Muscle of arm (tissue), 12 donors: ENCODE measurements around the gene NCKAP1. TPM values are rescaled to one million over a fixed set of nuclear protein-coding genes. Genes with fewer than 3 reads are reported as not detected.
A peak's percentile ranks its signal among the peaks of the same experiment; 100 is the strongest.

ENCODE experiments used
- DNase-seq: peaks from one replicate; pipeline ENCODE4 v3.0.0-alpha.2; 2013
- polyA plus RNA-seq, 12 donors: library from polyadenylated mRNA; unstranded; fragments of 120-200 nt; gene quantifications; one replicate each; pipeline ENCODE4 v1.2.1, GENCODE V29; 2013; ENCODE audit not compliant: insufficient read length in 12 of 12

Gene NCKAP1
- polyA plus RNA-seq, 12 donors, result 74.7 to 112 (median 103) TPM; not detected in 1

DNA sequence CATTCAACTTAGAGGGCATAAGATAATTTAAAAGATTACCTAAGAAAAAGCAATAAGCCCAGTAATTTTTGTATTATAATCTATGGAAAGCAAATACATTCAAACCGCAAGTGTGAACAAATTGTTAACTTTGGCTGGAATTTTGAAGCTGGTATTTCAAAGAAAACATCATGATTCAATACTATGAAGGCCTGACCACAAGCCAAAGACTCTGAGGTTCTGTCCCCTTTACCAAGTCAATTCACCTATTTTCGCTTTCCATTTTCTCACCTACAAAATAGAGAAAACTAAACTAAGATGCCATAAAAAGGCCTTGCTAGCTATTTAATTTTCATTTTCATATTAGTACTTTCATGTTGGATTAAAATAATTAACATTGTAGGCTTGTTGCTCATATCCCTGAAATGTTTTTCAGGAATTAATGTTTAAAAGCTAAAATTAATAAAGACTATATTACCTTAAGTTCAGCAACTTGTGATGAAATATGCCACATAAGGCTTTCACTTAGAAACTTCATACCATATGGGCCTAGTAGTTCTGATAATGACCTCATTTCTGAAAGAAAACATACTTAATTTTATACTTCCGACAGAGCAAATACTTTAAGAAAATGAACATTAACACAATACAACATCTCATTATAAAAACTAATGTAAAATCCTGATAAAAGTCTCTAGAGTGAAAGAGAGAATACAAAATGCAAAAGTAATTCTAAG lies 86.2 kb downstream of the NCKAP1 start:
- DNase-seq, result no peak

DNA sequence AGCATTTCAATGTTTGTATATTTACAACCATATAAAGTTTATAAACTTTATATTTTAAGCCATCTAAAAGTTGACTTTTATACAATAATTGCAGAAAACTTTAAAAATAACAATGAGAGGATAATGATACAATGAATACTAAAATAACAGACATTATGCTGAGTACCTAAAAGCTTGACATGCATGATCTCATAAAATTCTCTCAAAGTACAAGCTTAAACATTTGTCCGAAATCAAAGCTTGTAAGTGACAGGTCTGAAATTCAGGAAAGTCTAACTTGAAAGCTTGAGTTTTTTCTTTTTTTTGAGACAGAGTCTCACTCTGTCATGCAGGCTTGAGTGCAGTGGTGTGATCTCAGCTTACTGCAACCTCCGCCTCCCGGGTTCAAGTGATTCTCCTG lies 87.7 kb downstream of the NCKAP1 start:
- DNase-seq, result no peak

DNA sequence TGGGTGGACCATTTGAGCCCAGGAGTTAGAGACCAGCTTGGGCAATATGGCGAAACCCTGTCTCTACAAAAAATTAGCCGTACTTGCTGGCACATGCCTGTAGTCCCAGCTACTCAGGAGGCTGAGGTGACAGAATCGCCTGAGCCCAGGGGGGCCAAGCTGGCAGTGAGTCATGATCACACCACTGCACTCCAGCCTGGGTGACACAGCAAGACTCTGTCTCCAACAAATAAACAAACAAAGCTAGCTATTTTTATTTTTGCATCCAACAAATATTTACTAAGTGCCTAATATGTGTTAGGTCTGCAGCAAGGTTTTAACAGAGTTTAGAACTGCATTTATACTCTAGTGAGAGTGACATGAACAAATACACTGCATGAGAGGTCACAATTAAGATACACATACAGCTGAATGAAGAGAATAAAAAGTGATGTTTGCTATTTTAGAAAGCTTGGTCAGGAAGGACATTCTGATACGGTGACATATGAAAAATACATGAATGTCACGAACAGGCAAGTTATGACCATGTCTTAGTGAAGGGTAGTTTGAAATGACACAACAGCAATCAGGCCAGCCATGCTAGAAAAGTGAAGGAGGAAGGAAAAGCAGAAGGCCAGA lies 88.6 kb downstream of the NCKAP1 start:
- no peak for DNase-seq

DNA sequence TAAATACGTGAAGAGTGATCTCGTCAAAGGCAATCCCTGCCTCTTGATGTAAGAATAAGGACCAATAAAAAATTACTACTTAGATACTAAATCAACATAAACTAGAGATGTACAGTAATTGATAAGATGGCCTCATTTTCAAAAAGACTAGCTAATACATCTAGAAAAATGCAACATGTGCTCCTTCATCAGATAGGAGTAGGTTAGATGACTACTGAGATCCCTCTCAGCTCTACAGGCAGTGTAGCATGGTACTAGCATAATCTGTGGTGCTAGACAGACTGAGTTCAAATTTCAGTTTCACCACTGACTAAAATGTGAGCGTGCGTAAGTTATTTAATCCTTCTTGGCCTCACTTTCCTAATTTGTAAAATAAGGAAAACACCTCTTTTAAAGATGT lies 89.2 kb downstream of the NCKAP1 start:
- no peak for DNase-seq

DNA sequence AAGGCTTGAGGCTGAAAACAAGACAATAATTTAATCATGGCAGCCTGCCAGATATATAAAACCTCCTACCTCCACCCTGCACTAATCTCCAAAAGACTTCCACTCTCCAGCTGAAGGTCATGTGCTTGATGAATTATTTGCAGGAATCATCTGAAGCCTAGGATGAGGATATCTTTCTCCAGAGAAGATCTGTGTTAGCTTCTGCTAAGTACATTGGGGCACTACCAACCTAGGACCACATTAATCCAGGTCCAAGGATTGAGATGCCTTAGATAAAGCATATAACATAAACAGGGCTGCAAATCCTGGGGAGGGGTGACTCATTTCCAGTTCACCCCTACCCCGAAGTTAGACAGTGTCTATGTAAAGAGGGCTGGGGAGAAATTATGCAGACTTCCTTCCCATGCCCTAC lies 91.3 kb downstream of the NCKAP1 start:
- DNase-seq, result no peak

GRCh38 chr2:182943339-182943738 lies 94.9 kb downstream of the NCKAP1 start:
- no peak for DNase-seq

DNA sequence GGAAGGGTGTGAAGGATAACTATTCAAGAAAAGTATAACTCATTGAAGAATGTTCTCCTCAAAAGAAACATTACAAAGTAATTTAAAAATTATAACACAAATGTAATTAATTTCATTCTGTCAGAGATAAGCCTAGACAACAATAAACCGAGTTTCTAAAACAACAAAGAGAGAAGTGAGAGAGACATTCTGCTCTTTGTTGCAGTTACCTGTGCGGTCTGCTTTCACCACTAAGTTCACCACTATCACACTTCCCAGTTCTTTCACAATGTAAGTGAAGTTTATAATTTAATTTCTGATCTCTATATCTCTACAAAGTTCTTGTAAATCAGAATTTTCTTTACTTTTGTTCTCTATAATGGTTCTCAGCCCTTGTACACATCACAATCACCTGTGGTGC lies 95.5 kb downstream of the NCKAP1 start:
- no peak for DNase-seq

- no peak for DNase-seq
Measured at GRCh38 chr2:182941919-182942318, 96.3 kb downstream of the NCKAP1 start.

- DNase-seq, result no peak
Measured at GRCh38 chr2:182941121-182941722, 97.0 kb downstream of the NCKAP1 start.

DNA sequence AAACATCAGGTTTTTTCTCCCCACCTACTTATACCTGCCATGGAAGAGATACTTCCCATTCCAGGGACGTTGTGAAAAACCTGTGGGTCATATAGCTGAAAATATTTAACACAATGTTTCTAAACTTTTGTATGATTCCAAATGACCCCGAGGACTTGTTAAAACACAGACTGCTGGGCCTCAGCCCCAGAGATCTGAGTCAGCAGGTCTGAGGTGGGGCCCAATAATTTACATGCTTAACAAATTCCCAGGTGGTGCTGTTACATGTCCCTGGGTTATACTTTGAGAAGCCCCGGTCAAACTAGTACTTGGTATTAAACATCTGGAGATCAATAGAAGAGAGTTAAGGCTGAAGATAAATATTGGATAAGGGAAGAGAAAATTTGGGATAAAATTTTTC lies 100.4 kb downstream of the NCKAP1 start:
- DNase-seq, result no peak

DNA sequence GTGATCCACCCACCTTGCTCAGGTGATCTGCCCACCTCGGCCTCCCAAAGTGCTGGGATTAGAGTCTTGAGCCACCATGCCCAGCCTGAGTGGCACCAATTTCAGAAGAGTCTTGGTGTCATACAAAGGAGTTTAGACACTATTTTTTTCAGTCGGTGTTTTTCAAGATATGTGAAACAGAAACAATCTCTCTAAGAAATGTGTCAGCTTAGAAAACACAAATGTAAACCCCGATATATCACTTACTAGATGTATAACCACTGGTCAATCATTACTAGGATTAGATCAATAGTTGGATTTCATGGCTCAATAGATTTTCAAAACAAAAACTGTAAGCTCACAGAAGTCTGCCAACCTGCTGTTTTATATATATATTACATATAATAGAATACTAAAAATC lies 104.6 kb downstream of the NCKAP1 start:
- no peak for DNase-seq

DNA sequence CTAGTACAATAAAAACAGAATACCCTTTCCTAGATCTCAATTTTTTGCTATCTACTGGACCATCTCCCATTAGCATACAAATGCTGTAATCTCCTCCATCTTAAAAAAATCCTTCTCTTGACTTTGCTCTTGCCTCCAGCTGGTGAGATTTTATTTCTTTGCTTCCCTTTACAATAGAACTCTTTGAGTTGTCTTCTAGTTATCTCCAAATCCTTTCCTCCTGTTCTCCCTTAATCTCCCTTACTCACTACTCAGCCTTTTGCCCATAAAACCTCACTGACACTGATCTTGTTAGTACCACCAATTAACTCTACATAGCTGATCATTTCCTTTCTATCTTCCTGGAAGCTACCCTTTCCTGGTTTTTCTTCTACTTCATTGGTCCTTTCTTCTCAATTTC lies 108.3 kb downstream of the NCKAP1 start:
- DNase-seq, result no peak

DNA sequence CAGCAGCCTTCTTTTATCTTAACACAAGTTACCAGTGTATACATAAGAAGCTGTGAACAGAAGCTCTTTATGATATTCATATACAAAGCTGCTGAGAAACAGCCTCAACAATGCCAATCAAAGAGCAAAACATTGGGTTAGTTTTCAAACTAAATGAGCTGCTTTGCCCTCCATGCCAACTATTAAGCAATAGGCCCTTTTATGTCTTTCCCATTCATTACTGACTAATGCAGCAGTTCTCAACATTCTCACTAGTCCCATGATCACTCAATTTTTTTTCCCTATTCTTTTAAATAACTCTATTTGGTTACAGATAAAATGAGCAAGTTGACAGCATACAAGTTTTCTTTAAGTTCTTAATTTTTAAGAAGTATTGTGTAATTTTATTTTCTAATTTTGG lies 114.0 kb downstream of the NCKAP1 start:
- no peak for DNase-seq

GRCh38 chr2:182921234-182921633 lies 117.0 kb downstream of the NCKAP1 start:
- DNase-seq, result no peak

GRCh38 chr2:182920631-182921056 lies 117.6 kb downstream of the NCKAP1 start:
- DNase-seq, result no peak

- no peak for DNase-seq
Measured at GRCh38 chr2:182920089-182920488, 118.2 kb downstream of the NCKAP1 start.

- DNase-seq, result no peak
Measured at GRCh38 chr2:182918961-182919652, 119.2 kb downstream of the NCKAP1 start.

DNA sequence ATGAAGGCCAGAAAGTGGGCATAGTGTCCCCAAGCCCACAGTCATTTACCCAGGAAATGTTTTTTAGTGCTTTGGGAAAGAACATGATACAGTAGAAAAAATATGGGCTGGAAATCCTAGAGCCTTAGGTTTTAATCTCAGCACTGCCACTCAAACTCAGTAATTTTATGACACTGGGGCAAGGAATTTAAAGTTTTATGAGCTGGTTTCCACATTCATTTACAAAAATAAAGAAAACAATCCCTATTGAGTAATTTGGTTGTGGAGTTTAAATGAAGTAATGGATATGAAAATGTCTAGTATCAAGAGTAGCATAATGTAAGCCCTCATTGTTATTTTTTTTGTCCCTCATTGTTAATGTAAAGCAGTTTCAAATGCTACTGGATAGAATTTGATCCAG lies 120.3 kb downstream of the NCKAP1 start:
- no peak for DNase-seq

GRCh38 chr2:182916417-182916816 lies 121.8 kb downstream of the NCKAP1 start:
- DNase-seq, result no peak

DNA sequence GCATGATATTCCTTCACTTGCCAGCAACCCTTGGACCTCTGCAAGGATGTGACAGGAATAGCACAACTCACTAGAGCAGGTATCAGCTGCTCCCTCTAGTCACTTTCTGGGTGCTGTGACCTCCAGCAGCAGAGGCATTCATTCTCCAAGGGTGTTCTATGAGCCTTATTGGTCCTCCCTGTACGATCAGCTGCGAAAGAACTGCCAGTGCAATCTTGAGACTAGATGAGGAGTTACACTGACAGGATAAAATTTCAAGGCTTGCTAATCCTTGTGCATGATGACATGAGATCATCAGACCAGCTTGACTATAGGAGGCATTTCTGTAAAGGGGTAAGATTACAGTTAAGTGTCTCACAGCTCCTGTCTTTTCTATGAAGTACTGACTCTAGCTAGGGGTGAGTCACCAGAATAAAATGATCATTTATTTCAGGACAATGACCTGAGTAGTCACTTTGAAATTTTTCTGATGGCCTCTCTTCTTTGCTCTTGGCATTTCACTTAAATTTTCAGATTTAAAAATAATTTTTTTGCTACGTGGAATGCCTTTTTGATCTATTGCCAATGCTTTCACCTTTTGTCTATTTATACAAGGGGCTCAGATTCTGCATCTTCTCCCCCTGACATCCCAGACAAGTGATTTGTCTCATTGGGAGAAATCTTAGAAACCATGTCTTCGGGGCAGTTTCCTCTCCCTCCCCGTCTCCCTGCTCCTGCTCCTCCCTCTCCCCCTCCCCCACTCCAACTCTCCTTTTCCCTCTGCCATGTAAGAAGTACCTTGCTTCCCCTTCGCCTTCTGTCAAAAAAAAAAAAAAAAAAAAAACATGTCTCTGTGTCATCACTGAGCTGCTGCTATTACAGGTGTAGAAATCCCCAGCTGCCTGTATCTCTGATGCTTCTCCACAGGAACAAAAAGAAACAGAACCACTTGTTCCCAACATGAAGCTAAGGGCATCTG lies 122.6 kb downstream of the NCKAP1 start:
- DNase-seq, result peak; percentile 5

- no peak for DNase-seq
Measured at GRCh38 chr2:182914852-182915251, 123.4 kb downstream of the NCKAP1 start.

- no peak for DNase-seq
Measured at GRCh38 chr2:182913064-182913463, 125.2 kb downstream of the NCKAP1 start.
